Activated CD8-positive, alpha-beta memory T cell treated with anti-CD3 and anti-CD28 coated beads, Interleukin-2, amount 50 U/mL, for 24 hours (primary cell): ENCODE results near the gene LAPTM4A.
"Not testable (repeated sequence)": the region's sequence is repeated elsewhere in the genome, so short reads cannot be mapped to it uniquely, and the experiment has no call there.

ENCODE experiments used
- DNase-seq: peaks from one replicate; pipeline ENCODE4 v3.0.0-alpha.2; 2020; ENCODE audit errors: extremely low read depth

LAPTM4A gene

DNA sequence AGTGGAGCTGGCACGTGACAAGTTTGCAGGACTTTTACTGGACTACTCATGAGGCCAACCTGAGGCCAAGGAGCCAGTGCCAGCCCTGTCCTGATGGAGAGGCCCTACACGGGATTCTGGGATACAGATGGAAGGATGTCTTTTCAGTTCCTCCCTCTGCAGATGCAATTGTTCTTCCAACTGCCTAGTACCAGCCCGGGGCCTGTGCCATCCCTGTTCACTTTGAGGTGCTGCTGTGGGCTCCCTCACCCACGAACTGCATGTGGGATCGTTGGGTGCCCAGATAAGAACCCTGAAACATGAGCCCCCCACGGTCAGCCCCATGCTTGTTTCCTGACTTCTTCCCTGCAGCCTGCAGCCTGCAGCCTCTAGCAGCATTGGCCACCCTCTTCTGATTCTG, 25.3 kb upstream of the LAPTM4A start:
- no peak for DNase-seq

DNA sequence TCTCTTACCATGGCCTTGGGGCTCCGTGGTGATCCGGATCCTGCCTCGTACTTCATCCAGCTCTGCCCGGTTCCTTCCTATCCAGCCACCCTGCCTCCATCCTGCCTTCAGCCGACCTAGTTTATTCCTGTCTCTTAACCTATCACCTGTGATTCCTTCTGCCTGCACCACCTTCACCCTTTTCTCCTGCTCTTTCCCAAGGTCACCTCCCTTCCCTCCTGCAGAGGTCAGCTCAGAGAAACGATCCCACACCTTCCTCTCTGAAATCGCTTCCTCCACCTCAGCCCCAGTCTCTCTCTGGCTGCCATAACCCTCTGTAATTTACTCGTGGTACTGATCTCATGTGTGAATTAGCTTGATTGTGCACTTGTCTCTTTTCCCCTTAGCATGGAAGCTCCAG, 23.5 kb upstream of the LAPTM4A start:
- no peak for DNase-seq

DNA sequence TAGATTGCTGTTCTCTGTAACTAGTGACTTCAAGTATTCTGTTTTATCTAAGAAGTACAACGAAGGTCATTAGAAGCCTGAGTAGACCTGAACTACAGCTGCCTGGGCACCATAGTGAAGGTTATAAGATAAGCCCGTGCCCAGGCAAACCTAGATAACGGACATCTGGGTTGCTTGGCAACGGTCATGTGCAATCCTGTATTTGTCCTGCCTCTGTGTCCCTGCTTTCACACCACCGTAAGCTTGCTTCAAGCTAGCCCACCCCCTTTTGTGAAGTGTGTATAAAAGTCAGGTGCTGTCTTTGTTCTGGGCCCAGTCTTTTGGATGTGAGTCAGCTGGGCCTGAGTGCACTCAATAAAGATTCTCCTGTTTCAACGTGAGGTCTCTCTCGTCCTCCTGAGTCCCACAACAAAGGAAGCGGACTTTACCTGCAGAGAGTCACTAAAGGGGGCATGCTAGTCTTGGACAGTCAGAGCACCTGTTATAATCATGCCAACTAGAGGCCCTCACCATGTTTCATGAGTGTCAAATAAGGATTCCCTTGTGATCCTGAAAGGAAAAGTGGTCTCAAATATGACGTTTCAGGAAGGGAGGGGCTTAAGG, 22.7 kb upstream of the LAPTM4A start:
- not testable (repeated sequence) for DNase-seq

DNA sequence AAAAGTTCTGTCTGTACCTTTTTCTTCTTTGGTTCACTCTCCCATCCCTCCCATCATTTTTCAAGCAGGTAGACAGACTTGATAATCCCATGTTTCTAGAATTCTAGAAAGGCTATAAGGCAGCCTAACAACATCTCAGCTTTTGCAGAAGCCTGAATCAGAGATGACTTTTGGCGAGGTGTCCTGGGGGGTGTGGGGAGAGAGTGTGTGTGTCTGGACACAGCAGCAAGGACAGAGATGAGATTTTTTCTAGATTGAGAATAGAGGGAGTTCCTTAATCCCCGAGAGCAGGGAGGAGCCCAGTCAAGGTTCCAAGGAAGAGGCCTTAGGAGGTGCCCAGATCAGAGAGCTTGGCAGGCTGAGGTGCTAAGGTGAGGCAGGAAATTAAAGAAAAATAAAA, 22.0 kb upstream of the LAPTM4A start:
- DNase-seq, result no peak

DNA sequence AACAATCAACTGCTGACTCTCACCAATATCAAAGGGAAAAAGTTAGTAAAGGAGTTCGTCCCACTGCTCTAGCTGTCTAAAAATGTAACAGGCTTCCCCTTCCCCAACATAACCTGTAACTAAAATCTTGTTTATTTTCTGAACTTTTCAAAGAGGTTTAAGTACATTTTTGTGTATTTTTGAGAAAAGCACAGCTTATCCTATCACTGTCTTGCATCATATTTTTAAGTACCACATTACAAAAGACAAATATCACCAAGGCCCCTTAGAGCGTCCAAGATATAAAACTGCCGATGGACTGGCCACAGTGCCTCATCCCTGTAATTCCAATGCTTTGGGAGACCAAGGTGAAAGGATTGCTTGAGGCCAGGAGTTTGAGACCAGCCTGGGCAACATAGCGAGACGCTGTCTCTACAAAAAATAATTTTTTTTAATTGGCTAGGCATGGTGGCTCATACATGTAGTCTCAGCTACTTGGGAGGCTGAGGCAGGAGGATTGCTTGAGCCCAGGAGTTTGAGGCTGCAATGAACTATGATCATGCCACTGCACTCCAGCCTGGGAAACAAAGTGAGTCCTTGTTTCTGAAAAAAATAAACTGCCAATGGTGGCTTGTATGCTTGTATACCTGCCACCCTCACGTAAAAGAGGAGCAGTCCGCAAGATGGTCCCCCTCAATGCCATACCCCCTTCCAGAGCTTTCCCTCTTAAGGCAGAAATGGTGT, 21.2 kb upstream of the LAPTM4A start:
- no peak for DNase-seq

DNA sequence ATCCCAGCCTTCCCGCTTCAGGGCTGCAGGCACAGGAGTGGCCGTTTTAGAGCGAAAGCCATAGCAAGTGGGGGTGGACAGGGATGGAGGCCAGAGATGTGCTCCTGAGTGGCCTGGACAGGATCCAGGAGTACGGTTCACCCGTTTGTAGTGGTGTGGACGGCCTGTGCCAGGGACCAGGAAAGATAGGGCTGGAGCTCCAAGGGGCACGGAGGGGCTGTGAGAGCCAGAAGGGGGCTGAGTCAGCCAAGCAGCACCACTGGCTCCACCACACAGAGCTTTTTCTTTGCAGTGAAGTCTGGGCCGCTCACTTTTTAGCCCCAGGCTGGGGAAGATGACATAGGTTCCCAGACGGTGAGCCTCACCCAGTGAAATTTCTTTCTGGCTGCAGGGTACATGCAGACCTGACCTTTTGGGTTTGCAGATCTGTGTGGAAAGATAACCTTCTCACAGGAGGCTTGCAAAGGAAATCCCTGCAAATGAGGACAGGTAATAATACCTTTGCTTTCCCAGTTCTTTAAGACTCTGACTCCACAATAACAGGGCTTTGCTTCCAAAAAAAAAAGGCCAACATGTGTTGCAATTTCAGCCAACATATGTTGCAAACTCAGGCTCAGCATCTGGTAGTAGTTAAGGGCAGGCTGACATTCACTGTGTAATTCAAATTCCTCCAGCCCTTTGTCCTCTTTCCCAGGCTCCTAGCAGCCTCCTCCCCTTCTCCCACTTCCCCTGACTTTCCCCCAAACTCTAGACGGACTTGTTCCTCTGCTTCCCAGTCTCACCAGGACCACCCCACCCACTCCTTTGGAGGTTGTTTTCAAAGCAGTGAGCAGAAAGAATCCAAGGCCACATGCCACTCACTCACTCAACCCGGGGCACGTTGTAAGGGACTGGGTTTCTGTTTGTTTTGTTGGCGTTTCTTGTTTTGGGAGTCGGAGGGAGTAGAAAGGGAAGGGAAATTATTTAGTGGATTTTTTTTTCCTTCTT, 20.3 kb upstream of the LAPTM4A start:
- no peak for DNase-seq

DNA sequence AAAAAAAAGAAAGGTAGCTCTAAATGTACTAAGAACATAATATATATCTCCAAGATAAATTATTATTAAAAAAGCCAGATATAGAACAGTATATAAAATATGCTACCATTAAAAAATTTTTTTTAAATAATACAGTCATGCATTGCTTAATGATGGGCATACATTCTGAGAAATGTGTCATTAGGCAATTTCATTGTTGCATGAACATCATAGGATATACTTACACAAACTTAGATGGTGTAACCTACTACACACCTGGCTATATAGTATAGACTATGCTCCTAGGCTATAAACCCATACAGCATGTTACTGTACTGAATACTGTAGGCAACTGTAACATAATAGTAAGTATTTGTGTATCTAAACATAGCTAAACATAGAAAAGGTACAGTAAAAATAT, 18.3 kb upstream of the LAPTM4A start:
- no peak for DNase-seq

DNA sequence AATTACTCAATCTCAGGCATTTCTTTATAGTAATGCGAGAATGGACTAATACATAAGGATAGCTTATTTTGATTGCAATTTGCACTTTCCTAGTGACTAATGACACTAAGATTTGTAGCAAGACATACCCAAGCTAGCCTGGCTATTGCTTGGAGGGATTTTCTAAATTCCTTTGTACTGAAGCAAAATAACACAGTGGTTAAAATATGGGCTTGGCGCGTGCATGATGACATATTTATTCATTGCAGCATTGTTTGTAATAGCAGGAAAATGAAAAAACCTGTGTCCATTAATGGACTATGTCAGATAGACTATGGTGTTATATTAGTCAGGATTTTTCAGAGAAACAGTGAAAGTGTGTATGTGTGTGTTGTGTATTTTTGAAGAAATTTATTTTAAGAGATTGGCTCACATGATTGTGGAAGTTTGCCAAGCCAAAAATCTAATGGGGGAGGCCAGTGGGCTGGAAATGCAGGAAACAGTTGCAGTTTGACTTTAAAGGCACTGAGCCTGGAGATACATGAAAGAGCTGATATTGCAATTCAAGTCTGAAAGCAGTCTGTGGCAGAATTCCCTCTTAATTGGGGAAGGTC, 16.7 kb upstream of the LAPTM4A start:
- DNase-seq, result no peak

DNA sequence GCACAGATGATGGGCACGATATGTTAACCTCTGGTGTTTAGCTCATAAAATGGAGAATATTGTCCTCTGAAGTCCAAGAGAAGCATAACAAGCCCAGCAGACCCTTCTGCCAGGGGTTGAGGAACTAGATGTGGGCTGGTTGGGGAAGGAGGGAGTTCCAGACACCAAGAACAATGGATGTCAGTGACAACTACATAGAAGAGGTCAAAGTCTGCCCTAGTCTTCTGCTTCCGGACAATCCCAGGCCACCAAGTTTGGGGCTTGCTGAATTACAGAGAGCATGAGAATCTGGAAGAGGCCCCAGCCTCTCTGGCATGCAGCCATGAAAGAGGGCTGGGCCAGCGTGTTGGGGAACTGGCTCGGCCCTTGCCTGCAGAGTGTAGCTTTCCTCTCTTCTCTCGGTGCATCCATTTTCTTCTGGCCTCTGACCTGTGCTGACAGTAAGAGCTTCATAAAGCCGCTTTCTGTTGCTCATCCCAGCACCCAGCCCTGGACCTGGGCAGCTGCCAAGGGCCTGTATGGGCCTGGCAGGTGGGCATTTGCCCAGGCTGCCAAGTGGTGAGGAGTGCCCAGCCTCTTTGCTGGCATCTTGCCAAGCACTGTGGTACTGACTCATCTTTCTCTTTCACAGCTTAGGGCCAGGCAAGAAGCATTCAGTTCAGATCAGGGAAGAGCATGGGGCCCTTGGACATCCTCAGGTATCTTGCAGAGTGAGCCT, 14.6 kb upstream of the LAPTM4A start:
- no peak for DNase-seq

DNA sequence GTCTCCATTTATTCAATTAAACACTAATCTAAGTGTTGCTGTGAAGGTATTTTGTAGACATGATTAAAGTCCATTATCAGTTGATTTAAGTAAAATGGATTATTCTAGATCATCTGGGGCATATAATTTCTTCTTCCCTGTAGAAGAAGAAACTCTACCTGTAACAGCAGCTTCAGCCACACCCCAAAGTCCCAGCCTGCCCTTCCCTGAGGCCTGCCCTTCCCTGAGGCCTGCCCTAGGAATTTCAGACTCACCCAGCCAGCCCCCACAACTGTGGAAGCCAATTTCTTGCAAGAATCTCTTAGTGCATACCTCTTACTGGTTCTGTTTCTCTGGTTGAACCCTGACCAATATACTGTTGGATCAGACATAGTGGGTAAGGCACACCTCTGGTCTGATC, 13.4 kb upstream of the LAPTM4A start:
- DNase-seq, result no peak

DNA sequence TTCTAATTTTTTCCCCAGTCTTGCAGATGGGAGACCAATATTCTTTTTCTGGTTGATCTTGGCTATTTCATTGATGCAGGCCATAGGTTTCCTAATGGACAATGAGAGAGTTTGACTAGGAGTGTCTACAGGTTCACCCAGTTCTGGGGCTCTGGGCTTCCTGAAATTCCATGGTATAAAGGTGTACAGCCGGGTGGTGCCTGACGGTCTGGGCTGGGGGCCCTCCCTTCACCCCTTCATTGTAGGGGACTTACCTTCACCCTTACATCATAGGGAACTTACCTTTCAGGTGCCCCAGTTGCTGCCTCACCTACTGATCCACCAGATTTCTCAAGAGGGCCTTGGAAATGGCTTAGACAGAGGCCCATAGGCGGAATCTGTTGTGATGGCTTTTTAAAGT, 13.0 kb upstream of the LAPTM4A start:
- no peak for DNase-seq

DNA sequence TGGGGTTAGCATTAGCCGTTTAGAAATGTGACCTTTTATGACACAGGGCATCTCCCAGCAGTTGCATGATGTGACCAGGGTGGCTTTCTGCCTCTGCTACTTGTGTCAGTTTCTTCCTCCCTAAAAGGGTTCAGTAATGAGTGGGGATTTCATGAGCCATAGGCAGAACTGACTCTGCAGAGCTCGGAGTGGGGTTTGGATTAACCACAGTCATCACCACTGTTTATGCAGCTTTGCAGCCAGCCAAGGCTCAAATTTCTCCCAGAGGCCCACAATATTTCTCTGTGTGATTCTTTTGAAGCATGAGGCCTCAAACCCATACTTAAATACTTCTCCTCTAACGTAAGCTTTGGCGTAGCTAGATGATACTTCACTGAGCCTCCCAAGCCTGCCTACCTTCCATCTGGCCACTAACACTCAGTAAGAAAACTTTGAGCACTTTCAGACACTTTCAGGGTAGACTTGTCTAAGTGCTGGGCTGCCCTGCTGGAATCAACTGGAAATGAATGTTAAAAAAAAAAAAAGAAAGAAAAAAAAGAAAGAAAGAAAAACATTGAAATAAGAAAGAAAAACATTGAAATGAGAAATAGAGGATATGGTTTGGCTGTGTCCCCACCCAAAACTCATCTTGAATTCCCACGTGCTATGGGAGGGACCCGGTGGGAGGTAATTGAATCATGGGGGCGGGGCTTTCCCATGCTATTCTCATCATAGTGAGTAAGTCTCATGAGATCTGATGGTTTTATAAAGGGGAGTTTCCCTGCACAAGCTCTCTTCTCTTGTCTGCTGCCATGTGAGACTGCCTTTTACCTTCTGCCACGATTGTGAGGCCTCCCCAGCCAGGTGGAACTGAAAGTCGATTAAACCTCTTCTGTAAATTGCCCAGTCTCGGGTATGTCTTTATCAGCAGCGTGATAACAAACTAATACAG, 11.5 kb upstream of the LAPTM4A start:
- DNase-seq, result no peak

DNA sequence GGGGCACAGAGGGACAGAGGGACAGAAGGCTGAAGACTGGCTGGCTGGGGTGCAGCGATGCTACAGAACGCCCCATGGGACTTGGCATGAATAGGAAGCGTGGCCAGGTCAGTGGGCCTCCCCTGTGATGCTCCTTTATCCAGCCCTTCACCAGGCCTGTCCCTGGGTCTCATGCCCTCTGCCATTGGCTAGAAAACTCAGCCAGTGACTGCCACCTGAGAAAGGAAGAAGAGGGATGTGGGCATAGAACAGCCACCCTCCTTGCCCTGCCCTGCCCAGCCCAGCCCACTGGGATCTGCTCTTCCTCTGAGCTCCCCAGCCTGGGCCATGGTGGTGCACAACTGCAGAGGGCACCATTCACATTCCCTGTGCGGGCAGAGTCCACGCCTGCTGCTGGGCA, 10.5 kb upstream of the LAPTM4A start:
- DNase-seq, result no peak

DNA sequence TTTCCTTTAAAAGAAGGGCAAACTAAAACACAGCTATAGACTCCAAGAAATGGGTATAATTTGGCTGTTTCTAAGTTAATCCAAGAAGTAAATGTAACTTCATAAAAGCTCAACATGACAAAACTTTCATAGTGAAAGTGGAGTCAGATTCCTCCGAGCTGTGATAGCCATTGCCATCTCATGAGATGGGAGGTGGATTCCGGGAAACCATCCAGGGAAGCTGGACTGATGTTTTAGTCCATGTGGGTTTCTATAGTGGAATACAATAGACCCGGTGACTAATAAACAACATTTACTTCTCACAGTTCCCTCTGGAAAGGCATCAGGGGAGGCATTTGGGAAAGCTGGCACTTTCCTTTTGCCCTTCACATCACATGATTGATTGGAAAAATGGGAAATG, 10.0 kb upstream of the LAPTM4A start:
- no peak for DNase-seq

DNA sequence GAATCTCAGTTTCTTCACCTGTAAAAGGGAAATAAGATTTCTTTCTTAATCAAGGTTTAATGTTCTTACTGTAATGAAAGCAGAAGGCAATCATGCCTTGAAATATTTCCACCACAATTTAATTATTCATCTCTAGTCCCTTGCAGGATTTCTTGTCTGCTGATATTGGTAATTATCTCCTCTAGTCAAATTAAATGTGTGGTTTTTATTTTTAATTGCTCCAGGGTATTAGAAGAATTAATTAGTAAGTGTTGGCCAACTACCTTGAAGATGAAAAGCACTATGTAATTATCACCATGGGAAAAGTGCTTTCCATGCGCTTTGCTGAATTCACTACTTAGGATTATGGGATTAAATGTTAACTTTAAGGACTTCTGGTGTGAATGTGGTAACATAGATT, 8.7 kb upstream of the LAPTM4A start:
- no peak for DNase-seq

DNA sequence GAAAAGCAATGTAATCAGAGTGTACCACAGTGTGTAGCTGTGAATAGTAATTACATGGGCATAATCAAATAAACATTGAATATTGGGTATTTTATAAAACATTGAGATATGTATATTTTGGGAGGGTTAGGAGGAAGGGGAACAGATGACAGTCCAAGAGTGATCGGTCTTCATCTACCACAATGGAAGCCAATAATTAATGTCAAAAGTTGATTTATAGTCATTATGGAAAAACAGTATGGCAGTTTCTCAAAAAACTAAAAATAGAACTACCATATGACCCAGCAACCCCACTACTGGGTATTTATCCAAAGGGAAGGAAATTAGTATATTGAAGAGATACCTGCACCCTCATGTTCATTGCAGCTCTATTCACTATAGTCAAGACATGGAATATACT, 5.8 kb upstream of the LAPTM4A start:
- no peak for DNase-seq

DNA sequence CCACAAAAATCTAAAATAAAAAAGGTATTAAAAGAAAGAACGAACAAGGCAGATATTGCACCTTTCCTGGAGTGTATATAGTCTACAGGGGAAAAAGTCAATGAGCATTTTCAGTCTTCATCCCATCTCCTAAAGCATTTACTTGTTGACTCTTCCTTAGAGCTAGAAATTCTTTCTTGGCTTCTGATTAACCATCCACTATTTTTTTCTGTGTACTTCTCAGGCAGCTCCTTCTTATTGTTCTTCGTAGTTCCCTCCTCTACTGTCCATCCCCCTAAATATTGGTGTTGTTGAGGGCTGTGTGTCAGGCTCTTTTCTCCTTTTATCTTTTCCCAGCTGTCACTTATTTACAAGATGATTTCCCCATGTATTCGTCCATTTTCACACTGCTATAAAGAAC, 3.5 kb upstream of the LAPTM4A start:
- DNase-seq, result no peak

DNA sequence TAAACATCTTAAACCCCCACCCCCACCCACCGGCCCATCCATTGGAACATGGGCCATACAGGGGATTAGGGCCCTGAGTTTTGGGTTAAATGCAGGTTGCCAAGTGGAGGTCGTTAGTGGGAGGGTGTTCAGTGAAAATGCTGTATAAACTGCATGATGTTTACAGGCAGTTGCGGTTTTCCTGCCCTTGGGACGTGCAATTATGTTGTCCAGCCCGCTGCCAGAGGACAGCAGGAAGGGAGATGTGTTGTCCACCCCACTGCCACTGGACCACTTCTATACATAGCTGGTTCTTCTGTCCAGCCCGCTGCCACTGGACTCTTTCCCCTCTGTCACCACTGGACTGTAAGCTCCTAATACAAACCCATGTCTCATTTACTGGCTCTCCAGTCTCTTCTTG, 2.7 kb upstream of the LAPTM4A start:
- no peak for DNase-seq

DNA sequence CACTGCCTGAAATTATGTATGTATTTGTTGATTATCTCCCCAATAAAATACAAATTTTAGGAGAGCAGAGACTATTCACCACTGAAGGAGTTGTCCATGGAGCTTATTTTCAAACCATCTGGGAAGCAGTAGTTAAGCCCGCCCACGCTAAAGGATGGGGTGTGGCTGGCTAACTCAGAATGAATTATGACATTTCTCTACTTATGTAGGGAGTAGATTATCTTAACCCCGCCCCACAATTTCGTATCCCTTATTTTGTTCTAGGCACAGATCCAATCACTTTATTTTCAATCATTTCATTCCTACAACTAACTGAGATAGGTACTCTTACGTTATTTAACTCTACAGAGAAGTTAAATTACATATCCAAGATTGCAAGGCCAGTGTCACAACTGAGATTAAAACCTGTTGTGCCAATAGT, 1.4 kb upstream of the LAPTM4A start:
- DNase-seq, result no peak

DNA sequence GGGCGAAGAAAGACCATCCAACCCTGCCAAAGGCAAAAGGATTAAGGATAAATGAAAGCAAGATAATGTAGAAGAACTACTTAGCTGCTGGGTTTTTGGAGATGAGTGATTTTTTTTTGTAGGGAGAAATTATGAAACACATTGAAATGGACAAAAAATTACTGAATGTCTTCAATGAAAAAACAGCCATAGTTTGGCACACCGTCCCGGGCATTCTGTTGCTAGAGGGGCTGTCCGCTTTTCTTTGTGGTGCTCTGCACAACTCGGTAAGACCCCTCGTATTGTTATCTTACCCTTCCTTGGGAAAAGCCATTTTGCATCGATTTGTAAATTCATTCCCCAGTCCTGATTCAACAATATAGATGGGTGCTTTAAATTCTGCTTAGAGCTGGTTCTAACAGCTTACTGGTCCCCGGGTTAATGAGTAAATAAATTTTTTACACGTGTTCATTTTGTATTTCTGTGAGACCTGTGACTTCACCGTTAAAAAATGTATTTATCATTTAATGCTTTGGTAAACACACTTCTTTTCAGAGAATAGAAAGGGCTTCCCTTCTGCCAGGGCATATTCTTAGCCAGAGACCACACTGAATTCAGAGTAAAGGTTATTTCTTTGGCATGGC, 912 bp upstream of the LAPTM4A start:
- DNase-seq, result no peak
